Thyroid gland (tissue), 4 donors: ENCODE data around the gene CEBPB.

Experiments
- CTCF ChIP-seq, 6 experiments: fragments of 200-600 bp in 3 of 6; fragments of 450-650 bp in 3 of 6; sonication (generic) in 3 of 6; IDR thresholded peaks; one replicate each; pipeline ENCODE4 v1.5.1; 2016 to 2019; ENCODE audit warnings: antibody characterized with exemption in 6 of 6, mild to moderate bottlenecking in 2 of 6, inconsistent platforms in 1 of 6, moderate library complexity in 1 of 6
- POLR2A ChIP-seq, 2 donors: fragments of 450-650 bp; IDR thresholded peaks; one replicate each; pipeline ENCODE4 v1.6.1; 2017; ENCODE audit warnings: antibody characterized with exemption in 2 of 2, mild to moderate bottlenecking in 2 of 2, moderate library complexity in 1 of 2

- TF ChIP-seq CTCF (IDR thresholded peaks at IDR 0.05): no peak
- TF ChIP-seq POLR2A (IDR thresholded peaks at IDR 0.05): no peak
Observed at GRCh38 chr20:50186987-50187402, 3.6 kb upstream of the CEBPB start.
